IPS-18c (cell line): ENCODE measurements around the gene RNF224.

Experiments used
- H3K4me3 ChIP-seq: 2 replicates; pipeline ENCODE4 v1.7.0; 2013; ENCODE audit warnings: low read depth, mild to moderate bottlenecking, low read length, moderate library complexity; ENCODE audit not compliant: insufficient read depth
- H3K9me3 ChIP-seq: one replicate; pipeline ENCODE4 v1.6.1; 2013; ENCODE audit warnings: mild to moderate bottlenecking, low read length, moderate library complexity; ENCODE audit not compliant: control insufficient read depth, insufficient read depth

RNF224 gene

DNA sequence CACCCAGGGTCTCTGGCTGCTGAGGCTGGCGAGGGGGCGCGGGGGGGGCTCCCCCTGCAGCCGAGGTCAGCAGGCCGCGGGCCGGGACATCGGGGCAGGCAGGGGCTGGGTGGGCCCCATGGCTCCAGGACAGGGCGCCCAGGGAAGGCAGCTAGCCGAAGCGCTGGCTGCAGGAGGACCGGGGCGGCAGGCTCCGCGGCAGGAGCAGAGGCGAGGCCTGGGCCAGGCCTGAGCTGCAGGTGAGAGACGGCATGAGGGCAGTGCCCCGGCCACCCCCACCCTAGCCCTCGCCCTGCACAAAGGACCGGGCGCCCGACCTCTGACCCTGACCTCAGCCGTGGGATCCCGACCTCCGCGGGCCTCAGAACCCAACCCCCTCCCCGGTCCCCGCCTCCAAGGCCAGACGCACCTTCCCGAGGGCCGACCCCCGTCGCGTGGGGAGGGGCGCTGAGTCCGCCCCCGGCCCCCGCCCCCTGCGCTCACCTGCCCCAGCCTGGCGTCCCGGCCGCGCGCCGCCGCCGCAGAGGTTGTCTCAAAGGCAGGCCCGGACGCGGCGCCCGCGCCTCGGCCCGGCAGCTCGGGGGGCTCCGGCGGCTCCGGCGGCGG lies 5.7 kb upstream of the RNF224 start:
- peak overlapping the region; percentile 44 for H3K4me3 ChIP-seq
- H3K9me3 ChIP-seq: peaks cover 2% of the 10 kb centered on the region

DNA sequence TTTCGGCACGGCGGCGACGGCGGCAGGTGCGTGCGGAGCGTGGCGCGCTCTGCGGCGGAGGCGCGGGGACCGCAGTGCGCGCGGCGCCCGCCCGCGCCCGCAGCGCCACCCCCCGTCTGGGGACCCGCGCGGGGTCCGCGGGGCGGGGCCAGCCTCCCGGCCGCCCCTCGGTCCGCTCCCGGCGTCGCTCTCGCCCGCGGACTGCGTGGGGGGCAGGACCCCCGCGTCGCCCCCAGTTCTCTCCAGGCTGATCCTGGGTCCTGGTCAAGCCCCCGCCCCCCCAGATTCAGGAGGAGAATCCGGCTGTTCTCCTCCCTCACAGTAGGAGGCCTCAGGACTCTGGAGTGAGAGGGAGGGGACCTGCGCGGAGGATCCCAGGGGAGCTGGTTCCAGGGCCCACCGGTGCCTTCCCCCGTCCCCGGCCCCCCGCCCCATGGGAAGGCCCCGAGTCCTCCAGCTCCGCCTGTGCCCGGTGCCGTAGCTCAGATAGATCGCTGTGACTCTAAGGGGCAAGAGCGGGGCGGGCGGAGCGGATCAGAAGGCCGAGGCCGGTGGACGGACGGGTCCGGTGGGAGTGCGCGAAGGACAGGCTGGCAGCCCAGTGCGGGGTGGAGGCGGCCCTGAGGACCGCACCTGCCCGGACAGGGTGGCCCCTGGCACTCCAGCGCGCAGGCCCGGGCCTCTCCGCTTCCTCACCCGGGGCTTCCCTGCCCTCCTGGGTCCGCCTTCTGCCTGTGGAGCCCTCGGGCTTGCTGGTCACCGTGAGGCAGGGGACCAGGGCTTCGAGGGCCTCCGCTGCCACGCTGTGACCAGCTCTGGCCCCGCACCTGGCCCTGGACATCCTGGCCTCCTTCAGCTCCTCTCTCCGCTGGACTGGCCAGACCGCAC lies 4.9 kb upstream of the RNF224 start, which contains the start of gene RNF208:
Gene RNF208 (minus strand): TSS at position 51 of the 888 bp plus-strand sequence. CDS start 1,028 bp downstream, outside the sequence.
- peaks cover 2% of the 10 kb centered on the region for H3K9me3 ChIP-seq

DNA sequence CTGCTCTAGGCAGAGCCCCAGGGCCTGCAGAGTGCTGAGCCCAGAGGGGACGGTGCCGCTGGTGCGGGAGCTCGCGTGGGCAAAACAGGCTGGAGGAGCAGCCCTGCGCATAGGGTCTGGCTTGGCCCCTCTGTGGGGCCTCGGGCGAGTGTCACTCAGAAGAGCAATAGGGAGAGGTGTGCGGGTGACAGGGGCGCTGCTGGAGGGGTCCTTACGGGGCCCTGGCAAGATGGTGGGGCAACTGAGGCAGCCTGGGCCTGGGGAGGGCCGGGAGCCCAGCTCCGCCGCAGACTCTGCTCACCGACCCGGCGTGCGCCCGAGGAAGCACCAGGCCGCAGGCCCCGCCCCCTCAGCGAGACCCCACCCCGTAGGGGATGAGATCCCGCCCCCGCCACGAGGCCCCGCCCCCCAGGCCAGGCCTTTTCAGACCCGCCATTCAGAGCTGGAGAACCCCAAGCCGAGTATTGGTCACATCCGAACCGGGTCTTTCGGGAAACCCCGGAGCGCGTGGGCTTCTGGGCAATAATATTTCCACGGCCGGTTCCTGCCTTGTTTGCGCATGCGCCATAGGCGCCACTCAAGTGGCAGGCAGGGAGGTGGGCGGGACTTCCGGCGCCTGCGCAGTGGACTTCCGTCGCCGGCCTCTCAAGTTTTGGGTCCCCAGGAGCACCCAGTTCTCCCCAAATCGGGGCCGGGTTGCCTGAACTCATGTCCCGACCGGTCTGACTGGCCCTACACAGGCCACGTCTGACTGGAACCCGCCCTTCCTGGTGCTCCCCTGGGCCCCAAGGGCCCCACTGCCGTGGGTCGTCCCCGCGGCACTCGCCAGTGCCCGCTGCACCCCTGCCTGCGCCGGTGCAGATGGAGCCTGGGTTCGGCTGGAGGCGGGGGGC lies 4.0 kb upstream of the RNF224 start:
- Histone ChIP-seq H3K4me3 (peak overlapping the region; percentile 80), H3K9me3 (peaks cover 2% of the 10 kb centered on the region)

More for the DNA sequence above, 4.9 kb upstream of the RNF224 start, which contains the start of gene RNF208:
- H3K4me3 ChIP-seq: peak within 1 kb of the TSS; percentile 66

DNA sequence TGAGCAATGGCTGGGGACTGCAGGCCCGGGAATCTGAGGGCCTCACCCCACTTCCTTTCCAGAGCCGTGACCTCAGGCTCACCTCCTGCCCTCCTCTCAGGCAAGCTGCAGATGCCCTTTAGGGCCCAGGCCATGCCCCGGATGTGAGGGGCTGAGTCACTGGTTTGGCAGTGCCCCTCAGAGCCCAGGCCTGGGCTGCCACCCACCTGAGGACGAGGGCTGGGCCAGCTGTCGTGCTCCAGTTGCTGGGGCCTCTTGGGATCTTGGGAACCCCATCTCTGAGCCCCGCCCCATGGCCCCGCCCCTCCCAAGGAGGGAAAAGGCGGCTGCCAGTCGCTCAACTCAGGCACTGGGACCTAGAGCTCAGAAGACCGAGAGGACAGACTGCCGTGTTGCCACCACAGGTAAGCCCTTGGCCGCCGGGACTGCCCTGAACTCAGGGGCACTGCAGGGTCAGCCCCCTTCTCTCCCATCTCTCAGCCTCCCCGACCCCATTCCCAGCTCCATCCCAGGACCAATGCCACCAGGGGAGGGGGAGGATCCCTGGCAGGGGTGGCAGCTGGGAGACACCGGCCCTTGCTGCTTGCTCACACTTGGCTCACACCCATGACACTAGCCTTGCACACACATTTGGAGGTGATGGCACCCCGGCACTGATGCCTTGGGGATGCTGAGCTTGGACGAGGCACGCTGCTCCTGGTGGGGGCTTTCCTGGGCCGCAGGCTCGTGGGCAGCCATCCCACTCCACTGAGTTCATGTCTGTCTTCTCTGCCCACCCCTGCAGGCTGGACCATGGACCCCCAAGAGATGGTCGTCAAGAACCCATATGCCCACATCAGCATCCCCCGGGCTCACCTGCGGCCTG lies 2.2 kb upstream of the RNF224 start, which contains the start of gene CYSRT1:
Gene CYSRT1 (plus strand): TSS at position 345 of the 865 bp plus-strand sequence. CDS start 448 bp downstream, at position 793.
- H3K4me3 ChIP-seq: peak within 1 kb of the TSS; percentile 80
- peaks cover 2% of the 10 kb centered on the region for H3K9me3 ChIP-seq

DNA sequence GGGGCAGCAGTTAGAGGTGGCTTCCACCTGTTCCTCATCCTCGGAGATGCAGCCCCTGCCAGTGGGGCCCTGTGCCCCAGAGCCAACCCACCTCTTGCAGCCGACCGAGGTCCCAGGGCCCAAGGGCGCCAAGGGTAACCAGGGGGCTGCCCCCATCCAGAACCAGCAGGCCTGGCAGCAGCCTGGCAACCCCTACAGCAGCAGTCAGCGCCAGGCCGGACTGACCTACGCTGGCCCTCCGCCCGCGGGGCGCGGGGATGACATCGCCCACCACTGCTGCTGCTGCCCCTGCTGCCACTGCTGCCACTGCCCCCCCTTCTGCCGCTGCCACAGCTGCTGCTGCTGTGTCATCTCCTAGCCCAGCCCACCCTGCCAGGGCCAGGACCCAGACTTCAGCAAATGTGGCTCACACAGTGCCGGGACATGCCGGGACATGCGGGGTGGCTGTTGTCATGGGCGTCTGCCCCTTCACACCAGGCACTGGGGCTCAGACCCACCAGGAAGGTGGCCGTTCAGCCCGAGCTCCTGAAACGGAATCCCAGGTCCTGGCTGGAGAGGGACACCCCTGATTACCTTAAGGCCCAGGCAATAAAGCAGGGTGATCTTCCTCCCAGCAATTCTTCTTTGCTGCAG lies 1.5 kb upstream of the RNF224 start:
- H3K4me3 ChIP-seq: no peak overlapping the region

DNA sequence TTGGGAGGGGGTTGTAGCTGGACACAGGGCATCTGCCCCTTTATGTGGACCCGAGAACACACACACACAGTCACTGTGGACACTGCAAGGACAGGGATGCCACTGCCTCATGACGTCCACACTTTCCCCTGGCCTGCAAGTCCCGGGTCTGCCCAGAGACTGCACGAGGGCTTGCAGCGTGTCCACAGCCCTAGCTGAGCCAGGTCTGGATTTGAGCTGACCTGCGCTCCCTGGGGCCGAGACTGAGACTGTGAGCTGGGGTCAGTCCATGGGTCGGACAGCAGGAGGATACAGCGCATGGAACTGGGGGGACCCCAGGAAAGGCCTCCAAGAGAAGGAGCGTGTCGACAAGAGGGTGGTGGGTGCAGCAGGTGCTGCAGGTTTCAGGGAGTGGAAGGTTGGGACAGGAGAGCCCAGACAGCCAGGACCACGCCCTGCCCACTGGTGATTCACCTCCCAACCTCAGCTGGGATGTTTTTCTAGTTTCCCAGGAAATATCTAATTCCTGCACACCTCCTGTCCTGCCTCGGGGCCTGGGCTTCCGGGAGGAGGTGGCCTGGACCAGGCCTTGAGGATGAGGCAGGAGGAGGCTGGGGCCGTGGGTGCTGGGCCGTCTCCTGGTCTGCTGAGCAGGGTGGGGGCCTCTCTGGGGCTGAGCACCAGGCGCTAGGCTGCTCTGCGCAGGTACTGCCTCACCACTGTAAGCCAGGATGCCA lies 806 bp upstream of the RNF224 start:
- Histone ChIP-seq H3K4me3 (no peak overlapping the region), H3K9me3 (peaks cover 1% of the 10 kb centered on the region)

More for the DNA sequence above, 1.5 kb upstream of the RNF224 start:
- H3K9me3 ChIP-seq: peaks cover 2% of the 10 kb centered on the region

DNA sequence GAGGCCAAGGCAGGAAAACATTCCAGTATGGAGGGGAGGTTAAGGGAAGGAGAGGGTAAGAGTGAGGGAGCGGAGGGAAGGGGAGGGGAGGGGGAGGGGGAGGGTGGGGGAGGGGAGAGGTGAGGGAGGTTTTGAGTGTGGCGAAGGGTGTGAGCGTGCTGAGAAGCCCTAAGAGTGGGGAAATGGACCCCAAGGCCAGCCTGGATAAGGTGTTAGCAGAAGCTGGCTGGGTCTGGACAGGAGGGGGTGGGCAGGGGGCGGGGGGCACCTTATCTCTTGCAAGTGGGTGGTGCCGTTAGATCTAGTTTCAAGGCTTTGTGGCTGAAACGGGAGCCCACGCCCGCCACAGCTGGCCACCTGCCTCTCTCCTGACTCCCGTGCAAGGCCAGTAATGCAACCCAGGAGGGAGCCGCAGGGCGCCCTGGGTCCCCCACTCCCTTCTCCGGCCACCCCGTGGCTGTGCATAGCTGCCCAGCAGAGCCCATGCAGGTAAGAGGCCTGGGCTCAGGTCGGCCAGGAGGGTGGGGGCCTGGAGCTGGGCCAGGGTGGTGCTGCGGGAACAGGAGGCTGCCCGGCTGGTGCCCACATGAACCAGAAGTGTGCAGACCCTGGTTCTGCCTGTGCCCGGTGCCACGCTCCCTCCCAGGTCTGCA lies 677 bp downstream of the RNF224 start:
- no peak overlapping the region for H3K4me3 ChIP-seq

DNA sequence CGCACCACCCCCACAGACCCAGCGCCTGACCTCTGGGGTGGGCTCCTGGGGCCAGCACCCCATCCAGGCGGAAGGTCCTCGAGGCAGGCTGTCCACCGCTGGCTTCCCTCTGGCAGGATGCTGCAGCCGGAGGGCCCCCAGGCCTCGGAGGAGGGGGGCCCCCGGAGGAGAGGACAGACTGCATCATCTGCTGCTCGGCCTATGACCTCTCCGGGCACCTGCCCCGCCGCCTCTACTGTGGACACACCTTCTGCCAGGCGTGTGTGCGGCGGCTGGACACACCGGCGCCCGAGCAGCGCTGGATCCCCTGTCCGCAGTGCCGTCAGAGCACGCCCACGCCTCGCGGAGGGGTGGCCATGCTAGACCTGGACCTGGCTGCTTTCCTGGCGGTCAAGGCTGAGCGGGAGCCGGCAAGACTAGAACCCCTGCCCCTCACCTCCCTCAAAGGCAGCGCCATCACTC lies 1.2 kb downstream of the RNF224 start:
- Histone ChIP-seq H3K9me3 (no peaks in the 10 kb centered on the region), H3K4me3 (no peak overlapping the region)

More for the DNA sequence above, 677 bp downstream of the RNF224 start:
- no peaks in the 10 kb centered on the region for H3K9me3 ChIP-seq

DNA sequence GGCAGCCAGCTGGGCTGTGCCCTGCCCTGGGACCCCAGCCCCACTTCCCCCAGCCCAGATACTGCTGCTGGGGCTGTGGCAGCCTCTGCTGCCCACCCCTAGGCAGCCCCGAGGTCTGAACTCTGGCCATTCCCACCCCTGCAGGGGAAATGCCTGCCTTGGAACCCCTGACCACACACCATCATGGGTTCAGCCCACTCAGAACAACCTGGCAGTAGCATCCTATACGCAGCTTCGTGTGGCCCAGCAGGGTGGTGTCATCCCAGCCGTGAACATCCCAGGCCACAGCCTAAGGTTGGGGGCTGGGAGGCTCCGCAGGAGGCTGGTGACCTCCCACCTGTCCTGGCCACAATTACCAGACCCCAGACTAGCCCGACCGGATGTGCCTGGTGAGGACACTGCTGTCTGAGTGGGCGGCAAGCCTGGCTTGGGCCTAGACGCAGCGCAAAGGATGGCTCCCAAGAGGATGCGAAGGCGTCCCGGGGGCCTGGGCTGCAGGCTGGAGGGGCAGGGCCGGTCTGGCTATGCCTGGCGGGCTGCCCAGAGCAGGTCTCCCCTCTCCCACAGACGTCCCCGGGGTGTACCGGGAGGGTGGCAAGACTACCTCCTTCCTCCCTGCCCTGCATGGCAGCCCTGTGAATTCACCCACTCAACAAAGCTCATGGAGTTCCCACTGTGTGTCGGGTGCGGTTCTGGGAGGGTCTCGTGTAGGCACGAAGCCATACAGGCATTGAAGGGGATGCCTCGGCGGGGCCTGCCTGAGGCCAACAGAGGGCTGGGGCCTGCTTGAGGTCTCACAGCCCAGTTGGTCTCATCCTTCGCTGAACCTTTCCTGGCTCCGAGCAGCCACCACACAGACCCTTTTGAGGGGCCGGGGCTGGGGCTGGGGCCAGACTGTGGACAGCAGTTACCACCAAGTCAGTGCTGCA lies 1.9 kb downstream of the RNF224 start:
- H3K9me3 ChIP-seq: no peaks in the 10 kb centered on the region
- no peak overlapping the region for H3K4me3 ChIP-seq

DNA sequence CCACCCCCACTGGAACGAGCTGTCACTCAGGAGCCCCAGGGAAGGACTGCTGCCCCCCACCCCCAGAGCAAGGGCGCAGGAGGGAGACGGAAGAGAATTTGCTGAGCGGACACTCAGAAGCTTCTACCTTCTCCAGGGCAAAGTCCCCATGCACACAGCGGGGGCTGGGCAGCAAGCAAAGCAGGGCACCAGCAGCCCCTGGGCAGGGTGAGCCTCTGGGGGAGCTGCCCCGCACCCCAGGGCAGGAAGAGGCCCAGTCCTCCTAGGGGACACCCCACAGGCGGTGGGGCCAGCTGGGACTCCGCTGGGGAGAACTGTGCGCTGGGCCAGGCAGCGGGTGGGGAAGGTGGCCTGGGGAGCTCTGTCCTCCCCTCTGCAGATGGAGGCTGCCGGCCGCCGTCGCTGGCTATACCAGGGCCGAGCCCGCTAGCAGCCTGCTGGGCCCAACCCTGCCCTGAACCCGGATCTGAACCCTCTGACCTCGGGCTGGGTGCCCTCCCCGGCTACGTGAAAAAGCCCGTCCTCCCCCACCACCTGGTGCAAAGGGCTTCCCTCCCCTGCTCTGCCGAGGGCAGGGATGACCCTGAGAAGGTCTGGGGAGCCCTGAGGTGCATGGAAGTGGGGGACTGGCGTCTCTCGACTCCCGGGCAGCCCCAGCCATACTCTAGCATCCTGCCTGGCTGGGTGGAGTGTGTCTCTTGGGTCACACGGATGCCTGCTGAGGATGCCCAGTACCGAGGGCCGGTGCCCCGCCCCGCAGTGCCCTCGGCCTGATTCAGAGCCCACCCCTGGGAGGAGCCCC lies 2.8 kb downstream of the RNF224 start:
- H3K9me3 ChIP-seq: no peaks in the 10 kb centered on the region
- no peak overlapping the region for H3K4me3 ChIP-seq

DNA sequence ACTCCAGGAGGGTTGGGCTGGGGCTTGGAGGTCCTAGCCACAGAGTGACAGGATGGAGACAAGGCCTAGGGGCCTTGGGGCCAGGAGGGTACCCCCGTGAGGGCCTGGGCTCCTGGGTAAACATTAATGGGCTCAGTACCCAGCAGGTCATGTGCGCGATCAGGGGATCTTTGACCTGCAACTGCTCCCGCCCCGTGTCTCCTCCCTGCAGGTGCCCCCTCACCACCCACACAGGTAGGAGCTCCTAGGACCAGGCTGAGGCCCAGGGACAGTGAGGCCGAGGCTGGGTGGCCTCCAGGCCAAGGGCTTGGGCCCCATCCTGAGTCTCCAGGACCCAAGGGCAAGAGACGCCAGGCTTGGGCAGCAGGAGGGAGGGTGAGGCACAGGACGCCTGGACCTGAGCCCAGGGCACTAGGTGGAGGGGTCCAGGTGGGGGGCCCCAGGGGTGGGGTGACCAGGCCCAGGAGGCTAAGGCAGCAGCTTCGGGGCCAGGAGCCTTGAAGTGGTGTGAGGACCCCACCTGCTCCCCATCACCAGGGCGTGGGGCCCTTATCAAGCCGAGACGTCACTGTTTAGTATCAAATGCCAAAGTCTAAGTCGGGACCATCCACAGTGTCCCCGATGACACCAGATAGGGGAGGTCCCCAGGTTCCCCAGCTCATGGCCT lies 3.5 kb downstream of the RNF224 start, which contains the start of gene SLC34A3:
Gene SLC34A3 (plus strand): TSS at position 197 of the 667 bp plus-strand sequence. CDS start 802 bp downstream, outside the sequence.
- Histone ChIP-seq H3K9me3 (no peaks in the 10 kb centered on the region), H3K4me3 (no peak within 1 kb of the TSS)

DNA sequence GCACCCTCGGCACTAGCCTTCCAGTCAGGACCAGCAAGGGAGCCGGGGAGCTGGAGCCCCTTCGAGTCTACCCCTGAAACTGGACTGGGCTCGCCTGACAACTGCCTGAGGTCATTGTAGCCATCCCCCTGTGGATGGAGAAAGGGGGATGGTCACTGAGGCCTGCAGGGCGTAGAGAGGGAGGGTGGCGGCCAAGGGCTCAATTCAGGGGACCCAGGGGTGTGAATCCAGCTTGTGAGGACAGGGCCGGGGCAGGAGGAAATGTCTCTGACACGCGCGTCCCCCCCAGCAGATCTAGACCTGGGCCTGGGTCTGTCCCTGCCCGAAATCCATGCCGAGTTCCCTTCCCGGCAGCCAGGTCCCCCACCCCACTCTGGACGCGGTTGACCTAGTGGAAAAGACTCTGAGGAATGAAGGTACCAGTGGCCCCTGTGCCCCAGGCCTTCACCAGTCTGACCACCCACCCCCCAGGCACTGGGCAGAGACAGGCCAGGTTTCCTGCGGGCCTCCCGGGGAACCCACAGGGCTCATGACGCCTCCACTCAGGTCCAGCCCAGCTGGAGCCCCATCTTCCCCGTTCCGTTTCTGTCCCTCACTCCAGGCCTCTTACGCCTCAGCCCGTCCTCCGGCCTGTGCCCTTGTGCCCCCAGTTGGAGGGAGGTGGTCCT lies 4.2 kb downstream of the RNF224 start:
- H3K4me3 ChIP-seq: no peak overlapping the region
- H3K9me3 ChIP-seq: no peaks in the 10 kb centered on the region
